NCI-H2171 (cell line): ENCODE results near the gene POP4.

ENCODE experiments used
- DNase-seq: peaks from one replicate; lab custom pipeline; 2025; lab: John Stamatoyannopoulos, UW

The POP4 gene

GRCh38 chr19:29576761-29577648, 29.1 kb upstream of the POP4 start:
- DNase-seq: peak; percentile 80

GRCh38 chr19:29577649-29577963, 28.5 kb upstream of the POP4 start:
- DNase-seq: no peak

GRCh38 chr19:29578349-29578748, 27.7 kb upstream of the POP4 start:
- DNase-seq: no peak

GRCh38 chr19:29579308-29579910, 26.7 kb upstream of the POP4 start:
- no peak for DNase-seq

GRCh38 chr19:29581398-29581797, 24.7 kb upstream of the POP4 start:
- DNase-seq: no peak

GRCh38 chr19:29583196-29583999, 22.7 kb upstream of the POP4 start:
- no peak for DNase-seq

- no peak for DNase-seq
Measured at GRCh38 chr19:29586401-29586800, 19.7 kb upstream of the POP4 start.

GRCh38 chr19:29587059-29587458, 19.0 kb upstream of the POP4 start:
- no peak for DNase-seq

GRCh38 chr19:29587518-29587986, 18.5 kb upstream of the POP4 start:
- DNase-seq: no peak

GRCh38 chr19:29588095-29588494, 18.0 kb upstream of the POP4 start:
- DNase-seq: no peak

- no peak for DNase-seq
Measured at GRCh38 chr19:29590278-29590677, 15.8 kb upstream of the POP4 start.

- no peak for DNase-seq
Measured at GRCh38 chr19:29591670-29592069, 14.4 kb upstream of the POP4 start.

GRCh38 chr19:29593869-29594268, 12.2 kb upstream of the POP4 start:
- no peak for DNase-seq

- no peak for DNase-seq
Measured at GRCh38 chr19:29596080-29596727, 9.9 kb upstream of the POP4 start.

- DNase-seq: peak; percentile 74
Measured at GRCh38 chr19:29596885-29597525, 9.1 kb upstream of the POP4 start.

- no peak for DNase-seq
Measured at GRCh38 chr19:29598036-29598435, 8.0 kb upstream of the POP4 start.

- DNase-seq: no peak
Measured at GRCh38 chr19:29598496-29598895, 7.6 kb upstream of the POP4 start.

- DNase-seq: no peak
Measured at GRCh38 chr19:29603308-29603707, 2.8 kb upstream of the POP4 start.

- DNase-seq: no peak
Measured at GRCh38 chr19:29606420-29606747, 301 bp downstream of the POP4 start.

GRCh38 chr19:29609636-29610035, 3.6 kb downstream of the POP4 start:
- no peak for DNase-seq

GRCh38 chr19:29610213-29610573, 4.1 kb downstream of the POP4 start:
- no peak for DNase-seq
